Renal pelvis (tissue), 4 donors: ENCODE results near the gene LRMDA. TPM values are rescaled to one million over a fixed set of nuclear protein-coding genes. Genes with fewer than 3 reads are reported as not detected.

Source experiments
- DNase-seq: peaks from one replicate; pipeline ENCODE4 v3.0.0-alpha.2; 2013
- polyA plus RNA-seq, 3 donors: library from polyadenylated mRNA; unstranded; fragments of 120-200 nt; gene quantifications; one replicate each; pipeline ENCODE4 v1.2.1, GENCODE V29; 2013; ENCODE audit not compliant: insufficient read length in 3 of 3

The LRMDA gene
- polyA plus RNA-seq, 3 donors, result 16.3 to 24.7 (median 22.1) TPM

GRCh38 chr10:76388321-76389023 lies 957.0 kb downstream of the LRMDA start:
- DNase-seq, result no peak

- DNase-seq, result no peak
Observed at GRCh38 chr10:76393875-76394706, 962.7 kb downstream of the LRMDA start.

GRCh38 chr10:76394707-76395042 lies 963.3 kb downstream of the LRMDA start:
- DNase-seq, result no peak

GRCh38 chr10:76395251-76395650 lies 963.8 kb downstream of the LRMDA start:
- DNase-seq, result no peak

GRCh38 chr10:76396134-76396533 lies 964.7 kb downstream of the LRMDA start:
- no peak for DNase-seq

GRCh38 chr10:76397181-76398042 lies 966.0 kb downstream of the LRMDA start:
- peak; percentile 68 for DNase-seq

GRCh38 chr10:76398043-76398710 lies 966.8 kb downstream of the LRMDA start:
- no peak for DNase-seq

GRCh38 chr10:76399226-76399625 lies 967.8 kb downstream of the LRMDA start:
- no peak for DNase-seq

GRCh38 chr10:76401006-76401405 lies 969.6 kb downstream of the LRMDA start:
- no peak for DNase-seq

- DNase-seq, result no peak
Observed at GRCh38 chr10:76403912-76404311, 972.5 kb downstream of the LRMDA start.

- DNase-seq, result no peak
Observed at GRCh38 chr10:76404531-76404930, 973.1 kb downstream of the LRMDA start.

- no peak for DNase-seq
Observed at GRCh38 chr10:76405922-76406321, 974.5 kb downstream of the LRMDA start.

- no peak for DNase-seq
Observed at GRCh38 chr10:76408646-76409045, 977.2 kb downstream of the LRMDA start.

- no peak for DNase-seq
Observed at GRCh38 chr10:76411729-76412435, 980.5 kb downstream of the LRMDA start.

- no peak for DNase-seq
Observed at GRCh38 chr10:76415554-76415953, 984.1 kb downstream of the LRMDA start.

- no peak for DNase-seq
Observed at GRCh38 chr10:76416642-76417041, 985.2 kb downstream of the LRMDA start.

GRCh38 chr10:76420725-76421124 lies 989.3 kb downstream of the LRMDA start:
- DNase-seq, result no peak

GRCh38 chr10:76422769-76423168 lies 991.3 kb downstream of the LRMDA start:
- no peak for DNase-seq

GRCh38 chr10:76428551-76429367 lies 997.3 kb downstream of the LRMDA start:
- DNase-seq, result no peak

GRCh38 chr10:76429368-76430060 lies 998.1 kb downstream of the LRMDA start:
- DNase-seq, result peak; percentile 44
